ENCODE results near the gene ABCD1. TPM values are rescaled to one million over a fixed set of nuclear protein-coding genes. Genes with fewer than 3 reads are reported as not detected.
"Not testable (repeated sequence)": the region's sequence is repeated elsewhere in the genome, so short reads cannot be mapped to it uniquely, and the experiment has no call there.

Gene ABCD1
- total RNA-seq, 1 experiment from 2014 or later: 3.5 TPM

DNA sequence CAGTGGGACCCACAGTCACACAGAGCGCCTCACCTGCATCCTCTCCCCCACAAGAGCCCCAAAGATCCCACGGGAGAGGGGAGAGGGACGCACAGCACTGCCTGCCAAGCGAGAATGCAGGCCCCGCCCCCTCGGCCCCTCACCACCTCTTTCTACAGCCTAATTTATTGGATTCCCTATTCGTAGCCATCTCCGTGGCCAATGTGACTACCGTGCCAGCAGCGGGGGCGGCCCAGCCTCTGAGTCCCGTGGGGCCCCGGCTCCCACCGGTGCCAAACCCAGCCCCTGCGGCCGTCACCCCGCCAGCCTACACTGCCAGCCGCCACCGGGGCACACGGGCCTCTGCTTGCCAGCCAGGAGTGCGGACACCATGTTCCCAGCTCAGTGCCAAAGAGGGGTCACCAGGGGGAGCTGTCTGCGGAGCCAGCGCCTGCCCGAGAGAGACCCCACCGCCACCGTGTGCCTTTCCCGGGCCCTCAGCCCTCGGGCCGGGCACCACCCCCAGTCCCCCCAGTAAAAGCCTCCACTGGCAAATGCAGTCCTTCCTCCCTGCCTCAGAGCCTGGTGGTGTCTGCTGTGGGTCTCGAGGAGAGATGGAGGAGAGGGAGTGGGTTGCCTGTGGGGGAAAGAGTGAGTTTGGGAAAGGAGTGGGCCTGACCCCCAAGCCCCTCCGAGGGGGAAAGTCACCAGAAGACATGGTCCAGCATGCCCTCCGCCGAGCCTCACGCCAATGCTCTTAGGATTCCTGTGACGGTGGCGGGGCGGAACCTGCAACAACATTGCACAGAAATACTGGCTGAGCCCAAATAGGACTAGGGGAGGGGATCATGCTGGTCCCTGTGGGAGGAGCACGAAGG is 19.8 kb downstream of the ABCD1 start:
- CTCF ChIA-PET: no interaction called here
- Mint-ChIP-seq H3K36me3 (ENCODE audit: insufficient read depth, unreplicated experiment) (peaks cover 8% of the 10 kb centered on the region), H3K27ac (ENCODE audit: low read depth, unreplicated experiment) (no peak overlapping the region), H3K4me3 (ENCODE audit: unreplicated experiment) (no peak overlapping the region), H3K27me3 (ENCODE audit: insufficient read depth, unreplicated experiment) (peaks cover 21% of the 10 kb centered on the region), H3K9me3 (ENCODE audit: unreplicated experiment) (peaks cover 8% of the 10 kb centered on the region), H3K4me1 (ENCODE audit: insufficient read depth, unreplicated experiment) (no peaks in the 10 kb centered on the region)
- POLR2A ChIA-PET: no interaction called here
- no TSS peak for BruUV-seq (replicated peaks)
- DNase-seq (ENCODE audit: unreplicated experiment): no peak
- TF ChIP-seq, protein P1, sequence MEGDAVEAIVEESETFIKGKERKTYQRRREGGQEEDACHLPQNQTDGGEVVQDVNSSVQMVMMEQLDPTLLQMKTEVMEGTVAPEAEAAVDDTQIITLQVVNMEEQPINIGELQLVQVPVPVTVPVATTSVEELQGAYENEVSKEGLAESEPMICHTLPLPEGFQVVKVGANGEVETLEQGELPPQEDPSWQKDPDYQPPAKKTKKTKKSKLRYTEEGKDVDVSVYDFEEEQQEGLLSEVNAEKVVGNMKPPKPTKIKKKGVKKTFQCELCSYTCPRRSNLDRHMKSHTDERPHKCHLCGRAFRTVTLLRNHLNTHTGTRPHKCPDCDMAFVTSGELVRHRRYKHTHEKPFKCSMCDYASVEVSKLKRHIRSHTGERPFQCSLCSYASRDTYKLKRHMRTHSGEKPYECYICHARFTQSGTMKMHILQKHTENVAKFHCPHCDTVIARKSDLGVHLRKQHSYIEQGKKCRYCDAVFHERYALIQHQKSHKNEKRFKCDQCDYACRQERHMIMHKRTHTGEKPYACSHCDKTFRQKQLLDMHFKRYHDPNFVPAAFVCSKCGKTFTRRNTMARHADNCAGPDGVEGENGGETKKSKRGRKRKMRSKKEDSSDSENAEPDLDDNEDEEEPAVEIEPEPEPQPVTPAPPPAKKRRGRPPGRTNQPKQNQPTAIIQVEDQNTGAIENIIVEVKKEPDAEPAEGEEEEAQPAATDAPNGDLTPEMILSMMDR (IDR thresholded peaks at IDR 0.05; ENCODE audit: unreplicated experiment): no peak
- intact Hi-C loops (cut with micrococcal nuclease): no loop called here

DNA sequence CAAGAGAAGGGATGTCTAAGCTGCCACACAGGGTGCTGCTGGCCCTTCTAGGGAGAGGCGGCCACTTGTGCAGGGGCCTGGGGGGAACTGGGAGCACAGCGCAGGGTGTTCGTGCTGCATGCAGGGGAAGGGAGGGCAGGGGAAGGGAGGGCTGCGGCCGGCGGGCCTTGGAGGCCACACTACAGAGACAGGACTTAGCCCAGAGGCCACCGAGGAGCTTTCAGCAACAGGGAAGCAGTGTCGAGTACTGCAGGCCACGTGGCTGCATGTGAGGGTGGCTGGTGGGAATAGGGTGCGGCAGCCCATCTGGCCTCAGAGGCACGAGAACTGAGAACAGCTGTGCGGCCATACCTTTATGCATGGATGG is 20.4 kb downstream of the ABCD1 start:
- DNase-seq (ENCODE audit: unreplicated experiment); BruUV-seq (replicated peaks); intact Hi-C loops (cut with micrococcal nuclease); H3K4me1 Mint-ChIP-seq (ENCODE audit: insufficient read depth, unreplicated experiment); CTCF ChIA-PET; H3K27ac Mint-ChIP-seq (ENCODE audit: low read depth, unreplicated experiment); H3K36me3 Mint-ChIP-seq (ENCODE audit: insufficient read depth, unreplicated experiment); H3K4me3 Mint-ChIP-seq (ENCODE audit: unreplicated experiment); POLR2A ChIA-PET: not testable (repeated sequence)
- Mint-ChIP-seq H3K9me3 (ENCODE audit: unreplicated experiment) (peaks cover 14% of the 10 kb centered on the region), H3K27me3 (ENCODE audit: insufficient read depth, unreplicated experiment) (peaks cover 28% of the 10 kb centered on the region)

DNA sequence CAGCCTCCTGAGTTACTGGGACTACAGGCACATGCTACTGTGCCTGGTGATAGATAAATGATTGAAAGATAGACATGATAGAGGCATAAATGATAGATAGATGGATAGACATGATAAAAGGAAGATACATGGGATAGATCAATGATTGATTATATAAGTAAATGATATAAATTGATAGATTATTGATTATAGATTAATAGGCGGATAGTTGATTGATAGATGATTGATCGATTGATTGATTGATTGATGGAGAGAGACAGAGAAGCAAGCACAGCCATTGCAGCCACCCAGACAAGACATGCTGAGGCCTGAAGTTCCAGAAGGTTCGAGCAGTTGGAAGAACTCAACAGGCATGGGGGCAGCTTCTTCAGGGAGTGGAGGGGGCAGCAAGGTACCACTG is 21.7 kb downstream of the ABCD1 start:
- no peak overlapping the region for H3K27ac Mint-ChIP-seq (ENCODE audit: low read depth, unreplicated experiment)
- peaks cover 17% of the 10 kb centered on the region for H3K9me3 Mint-ChIP-seq (ENCODE audit: unreplicated experiment)
- intact Hi-C loops (cut with micrococcal nuclease): no loop called here
- ChIA-PET POLR2A (no interaction called here), CTCF (no interaction called here)
- no TSS peak for BruUV-seq (replicated peaks)
- DNase-seq (ENCODE audit: unreplicated experiment): no peak
- no peaks in the 10 kb centered on the region for H3K4me1 Mint-ChIP-seq (ENCODE audit: insufficient read depth, unreplicated experiment)
- no peak overlapping the region for H3K4me3 Mint-ChIP-seq (ENCODE audit: unreplicated experiment)
- peaks cover 8% of the 10 kb centered on the region for H3K36me3 Mint-ChIP-seq (ENCODE audit: insufficient read depth, unreplicated experiment)
- peaks cover 33% of the 10 kb centered on the region for H3K27me3 Mint-ChIP-seq (ENCODE audit: insufficient read depth, unreplicated experiment)
- TF ChIP-seq, protein P1 (IDR thresholded peaks at IDR 0.05; ENCODE audit: unreplicated experiment): no peak

DNA sequence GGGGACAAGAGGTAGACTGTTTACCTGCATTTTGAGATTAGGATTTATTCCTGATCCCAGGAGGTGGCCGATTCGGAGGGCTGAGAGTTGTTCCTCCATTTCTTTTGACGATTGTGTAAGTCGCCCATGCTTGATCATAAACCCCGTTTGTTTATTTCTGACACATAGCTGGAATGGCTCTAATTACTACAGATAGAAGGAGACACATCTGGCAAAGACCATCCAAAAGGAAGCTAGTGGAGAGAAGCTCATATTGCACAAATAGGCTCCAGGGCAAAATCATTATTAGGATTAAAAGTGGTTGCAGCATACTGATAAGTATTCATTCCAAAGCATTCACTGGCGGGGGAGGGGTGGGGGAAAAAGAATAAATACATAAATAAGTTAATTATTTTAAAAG is 22.3 kb downstream of the ABCD1 start:
- intact Hi-C loops (cut with micrococcal nuclease); BruUV-seq (replicated peaks); H3K4me1 Mint-ChIP-seq (ENCODE audit: insufficient read depth, unreplicated experiment); H3K36me3 Mint-ChIP-seq (ENCODE audit: insufficient read depth, unreplicated experiment); CTCF ChIA-PET; H3K27ac Mint-ChIP-seq (ENCODE audit: low read depth, unreplicated experiment); H3K4me3 Mint-ChIP-seq (ENCODE audit: unreplicated experiment); DNase-seq (ENCODE audit: unreplicated experiment): not testable (repeated sequence)
- H3K27me3 Mint-ChIP-seq (ENCODE audit: insufficient read depth, unreplicated experiment): peaks cover 33% of the 10 kb centered on the region
- H3K9me3 Mint-ChIP-seq (ENCODE audit: unreplicated experiment): peaks cover 17% of the 10 kb centered on the region
- POLR2A ChIA-PET: interaction anchor here (0.7 kb wide), 1 partner anchor 117 kb away, joined by 3 read pairs; no protein-coding TSS in a partner anchor

DNA sequence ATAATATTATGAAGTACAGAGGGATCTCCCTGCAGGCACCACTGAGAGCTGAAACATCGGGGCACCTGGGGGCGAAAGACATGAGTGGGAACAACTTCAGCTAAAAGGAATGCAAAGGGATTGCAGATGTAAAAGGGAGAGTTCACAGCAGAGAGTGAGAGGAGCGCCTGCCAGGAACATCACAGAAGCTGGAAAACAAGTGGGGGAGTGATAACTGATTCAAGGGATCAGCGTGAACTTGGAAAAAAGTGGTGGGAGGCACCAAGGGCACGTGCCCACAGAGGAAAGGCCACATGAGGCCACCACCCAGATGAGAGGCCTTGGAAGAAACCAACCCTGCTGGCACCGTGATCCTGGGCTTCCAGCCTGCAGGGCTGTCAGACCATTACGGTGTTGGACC is 24.4 kb downstream of the ABCD1 start:
- H3K27ac Mint-ChIP-seq (ENCODE audit: low read depth, unreplicated experiment); H3K4me3 Mint-ChIP-seq (ENCODE audit: unreplicated experiment); CTCF ChIA-PET; DNase-seq (ENCODE audit: unreplicated experiment); intact Hi-C loops (cut with micrococcal nuclease); H3K4me1 Mint-ChIP-seq (ENCODE audit: insufficient read depth, unreplicated experiment); POLR2A ChIA-PET; H3K36me3 Mint-ChIP-seq (ENCODE audit: insufficient read depth, unreplicated experiment); BruUV-seq (replicated peaks): not testable (repeated sequence)
- peaks cover 17% of the 10 kb centered on the region for H3K9me3 Mint-ChIP-seq (ENCODE audit: unreplicated experiment)
- H3K27me3 Mint-ChIP-seq (ENCODE audit: insufficient read depth, unreplicated experiment): peaks cover 33% of the 10 kb centered on the region

All from MCF 10A (cell line).